A204.1 (cell line): ENCODE data around the gene DNM1L.
"Not testable (repeated sequence)": the region's sequence is repeated elsewhere in the genome, so short reads cannot be mapped to it uniquely, and the experiment has no call there.

Experiments used
- FAIRE-seq: peaks from 2 replicates; lab custom pipeline; 2012; peaks lifted over from hg19 to GRCh38; lab: Jason Lieb, UNC

The DNM1L gene

DNA sequence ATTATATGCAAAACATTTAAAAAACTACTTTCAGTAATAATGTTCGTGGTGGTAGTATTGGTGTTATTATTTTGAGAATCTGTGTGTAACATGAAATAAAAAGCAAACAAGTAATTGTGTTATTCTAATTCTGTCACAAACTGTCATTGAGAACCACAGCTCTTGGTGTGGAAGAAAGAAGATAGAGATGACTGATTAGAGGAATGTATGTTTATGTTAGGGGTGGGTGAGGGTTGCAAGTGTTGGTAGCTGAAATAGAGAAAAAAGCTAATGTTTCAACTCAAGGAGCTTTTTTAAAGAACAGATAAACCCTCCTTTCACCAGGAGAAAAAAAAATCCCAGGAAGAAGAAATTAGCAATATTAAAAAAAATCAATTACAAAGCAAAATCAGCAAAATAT, 18.3 kb downstream of the DNM1L start:
- no peak for FAIRE-seq

DNA sequence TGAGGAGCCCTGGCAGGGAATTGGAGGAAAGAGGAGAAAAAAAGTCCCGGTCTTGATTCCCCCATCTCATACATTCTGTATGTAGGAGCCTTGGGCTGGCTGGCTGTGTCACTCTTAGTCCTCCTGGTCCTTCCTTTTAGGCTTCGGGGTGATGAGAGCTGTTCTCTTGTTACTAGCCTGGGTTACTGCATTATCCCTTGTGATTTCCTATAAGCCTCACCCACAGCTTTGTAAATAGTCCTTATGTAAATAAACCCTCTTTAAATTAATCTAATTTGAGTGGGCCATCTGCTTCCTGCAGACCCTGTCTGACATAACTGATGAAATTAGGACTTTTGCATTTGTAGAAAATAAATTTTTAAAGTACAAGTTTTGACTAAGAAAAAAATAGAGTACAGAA, 19.2 kb downstream of the DNM1L start:
- FAIRE-seq, result no peak

DNA sequence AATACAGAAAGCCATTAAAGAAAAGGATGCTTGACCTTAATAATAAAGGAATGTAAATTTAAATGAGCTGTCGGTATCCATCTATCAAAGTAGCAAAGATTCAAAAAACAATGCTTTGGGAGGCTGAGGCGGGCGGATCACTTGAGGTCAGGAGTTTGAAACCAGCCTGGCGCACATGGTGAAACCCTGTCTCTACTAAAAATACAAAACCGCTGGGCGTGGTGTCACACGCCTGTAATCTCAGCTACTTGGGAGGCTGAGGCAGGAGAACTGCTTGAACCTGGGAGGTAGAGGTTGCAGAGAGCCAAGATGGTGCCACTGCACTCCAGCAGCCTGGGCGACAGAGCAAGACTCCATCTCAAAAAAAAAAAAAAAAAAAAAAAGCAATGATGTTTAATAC, 20.3 kb downstream of the DNM1L start:
- FAIRE-seq, result not testable (repeated sequence)

DNA sequence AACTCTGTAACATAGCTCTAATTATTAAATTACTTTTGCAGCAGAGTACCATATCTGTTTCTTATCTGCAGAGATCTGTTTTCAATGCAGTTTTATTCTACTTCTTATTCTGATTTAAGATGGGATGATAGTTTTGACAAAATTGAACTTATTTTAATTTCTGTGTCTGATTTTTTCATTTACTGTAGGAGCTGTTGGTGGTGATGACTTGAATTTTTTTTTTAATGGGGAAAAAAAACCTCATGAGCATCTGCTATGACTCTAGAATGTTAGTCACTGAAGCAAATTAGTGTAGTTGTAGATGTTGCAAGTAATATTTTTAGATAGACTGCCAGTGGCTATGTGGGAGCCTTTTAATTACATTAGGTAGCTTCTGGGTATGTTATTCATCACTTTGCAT, 23.4 kb downstream of the DNM1L start:
- FAIRE-seq, result no peak

DNA sequence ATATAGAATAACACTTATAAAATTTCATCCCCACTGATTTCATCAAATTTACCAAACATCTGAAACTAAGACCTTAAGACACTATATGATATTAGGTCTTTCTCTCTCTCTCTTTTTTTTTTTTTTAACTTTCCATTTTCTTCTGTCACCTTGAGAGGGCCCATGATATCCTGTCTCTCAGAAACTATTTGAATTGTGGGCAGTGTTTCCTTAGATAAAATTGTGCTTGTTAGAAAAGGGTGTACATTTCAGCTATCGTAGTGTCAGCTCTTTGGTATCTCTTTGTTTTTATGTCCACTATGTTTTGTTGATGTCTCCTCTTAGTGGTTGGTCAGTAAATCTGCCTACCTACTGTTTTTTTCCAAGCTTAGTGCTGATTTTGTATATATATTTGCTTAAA, 23.8 kb downstream of the DNM1L start:
- no peak for FAIRE-seq

DNA sequence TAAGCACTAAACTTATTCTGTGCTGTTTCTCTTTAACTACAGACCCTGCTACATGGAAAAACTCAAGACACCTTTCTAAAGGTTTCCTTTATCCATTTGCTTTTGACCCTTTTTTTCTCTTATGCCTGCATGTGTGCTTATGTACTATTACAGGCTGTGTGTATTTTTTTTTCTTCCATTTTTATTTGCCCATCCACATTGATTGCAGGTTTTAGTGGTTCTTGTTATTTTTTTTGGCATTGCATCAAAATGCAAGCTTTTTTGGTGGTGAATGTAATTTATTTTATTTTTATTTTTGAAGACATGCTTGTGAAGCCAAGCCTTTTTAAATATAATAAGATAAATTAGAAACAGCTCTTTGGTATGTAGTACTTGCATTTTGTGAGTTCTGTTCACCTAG, 26.7 kb downstream of the DNM1L start:
- no peak for FAIRE-seq

DNA sequence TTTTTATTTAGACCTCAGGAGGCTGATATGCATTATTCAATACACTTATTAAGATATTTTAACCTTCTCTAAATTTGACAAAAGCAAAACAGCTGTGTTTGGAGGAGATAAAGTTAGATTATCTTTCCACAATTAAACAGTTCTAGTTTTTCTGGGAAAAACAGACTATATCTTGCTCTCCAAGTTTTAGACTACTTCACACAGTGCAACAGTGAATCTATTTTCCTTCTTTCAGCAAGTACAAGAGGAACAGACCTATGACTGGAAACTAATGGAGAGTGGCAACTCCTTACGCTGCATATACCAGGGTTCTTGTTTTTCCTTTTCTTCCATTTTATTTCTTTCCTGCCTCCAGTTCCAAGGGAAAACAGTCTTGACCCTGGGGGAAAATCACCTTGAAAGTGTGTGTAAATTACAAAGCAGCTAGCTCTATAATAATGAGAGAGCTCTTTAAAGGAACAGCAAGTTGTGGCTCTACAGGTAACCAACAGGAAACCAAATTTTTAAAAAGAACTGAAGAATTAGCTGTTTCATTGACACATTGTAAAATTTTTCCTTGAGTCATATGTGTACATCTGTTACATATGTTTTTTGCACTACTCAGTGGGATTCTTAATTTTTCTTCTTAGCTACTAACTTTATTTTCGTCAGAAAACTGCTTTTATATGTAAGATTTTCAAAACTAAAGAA, 27.4 kb downstream of the DNM1L start:
- FAIRE-seq, result no peak

DNA sequence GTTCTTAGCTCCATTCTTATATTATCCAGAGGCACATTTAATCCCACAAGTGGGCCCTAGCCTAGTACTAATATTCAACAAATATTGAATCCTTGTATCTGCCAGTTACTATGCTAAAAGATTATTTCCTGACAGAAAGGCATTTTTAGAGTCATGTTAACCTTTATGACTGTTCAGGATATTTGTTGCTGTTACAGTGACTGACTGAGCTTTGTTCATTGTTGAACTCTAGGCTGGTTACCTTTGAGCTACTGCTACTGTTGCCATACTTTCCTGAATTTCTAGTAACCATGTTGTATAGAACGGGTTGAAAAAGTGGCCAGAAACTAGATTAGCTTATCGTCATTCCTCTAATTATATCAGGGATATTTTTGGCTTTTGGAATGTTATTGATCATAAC, 29.8 kb downstream of the DNM1L start:
- FAIRE-seq, result no peak

DNA sequence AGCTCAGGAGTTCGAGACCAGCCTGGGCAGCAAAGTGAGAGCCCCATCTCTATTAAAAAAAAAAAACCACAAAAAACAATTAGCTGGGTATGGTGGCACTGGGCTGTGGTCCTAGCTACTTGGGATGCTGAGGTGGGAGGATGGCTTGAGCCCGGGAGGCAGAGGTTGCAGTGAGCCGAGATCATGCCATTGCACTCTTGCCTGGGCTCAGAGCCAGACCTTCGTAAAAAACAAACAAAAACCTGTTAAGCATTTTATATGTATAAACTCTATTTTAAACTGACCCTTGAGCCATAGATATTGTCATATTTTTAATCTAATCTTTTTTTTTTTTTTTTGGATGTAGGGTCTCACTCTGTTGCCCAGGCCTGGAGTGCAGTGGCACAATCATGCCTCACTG, 35.7 kb downstream of the DNM1L start:
- no peak for FAIRE-seq

DNA sequence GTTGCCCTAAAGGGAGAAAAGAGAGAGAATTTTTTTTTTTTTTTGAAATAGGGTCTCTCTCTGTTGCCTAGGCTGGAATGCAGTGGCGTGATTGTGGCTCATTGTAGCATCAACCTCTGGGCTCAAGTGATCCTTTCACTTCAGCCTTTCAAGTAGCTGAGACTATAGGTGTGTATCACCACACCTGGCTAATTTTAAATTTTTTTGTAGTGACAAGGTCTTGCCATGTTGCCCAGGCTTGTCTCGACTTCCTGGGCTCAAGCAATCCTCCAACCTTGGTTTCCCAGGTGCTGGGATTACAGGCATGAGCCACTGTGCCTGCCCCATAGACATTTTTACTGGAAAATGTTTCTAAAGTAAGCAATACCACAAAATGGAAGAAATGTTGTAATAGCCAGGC, 39.8 kb downstream of the DNM1L start:
- FAIRE-seq, result no peak

DNA sequence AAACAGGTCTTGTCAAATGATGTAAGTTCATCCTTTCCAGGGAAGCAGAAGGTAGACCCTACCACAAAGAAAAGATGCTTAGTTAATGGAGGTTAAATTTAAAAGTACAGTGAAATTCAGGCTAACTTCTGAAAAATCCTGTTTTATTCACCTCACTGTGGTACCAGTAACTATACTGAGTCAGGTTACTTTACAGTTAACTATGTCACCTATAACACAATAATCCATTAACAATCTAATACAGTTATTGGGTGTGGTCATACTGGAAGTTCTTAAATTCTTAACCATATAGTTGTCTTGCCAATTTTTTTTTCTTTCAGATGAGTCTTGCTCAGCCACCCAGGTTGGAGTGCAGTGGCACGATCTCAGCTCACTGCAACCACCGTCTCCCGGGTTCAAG, 46.2 kb downstream of the DNM1L start:
- not testable (repeated sequence) for FAIRE-seq

DNA sequence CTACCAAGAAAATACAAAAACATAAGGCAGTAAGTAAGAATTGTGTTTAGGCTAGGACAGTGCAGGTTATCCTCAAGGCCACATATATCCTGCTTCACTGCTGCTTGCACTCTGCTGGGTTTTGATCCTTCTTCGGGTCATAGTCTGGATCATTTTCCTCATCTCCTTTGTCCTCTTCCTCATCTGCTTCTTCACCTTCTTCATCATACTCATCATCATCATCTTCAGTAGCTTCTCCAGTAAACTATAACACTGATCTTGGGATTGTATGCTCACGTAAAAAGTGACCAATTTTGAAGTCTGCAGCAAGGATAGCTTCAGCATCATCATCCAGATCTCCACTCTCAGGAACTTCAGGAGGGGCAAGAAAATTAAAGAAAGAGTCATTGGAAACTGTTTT, 47.2 kb downstream of the DNM1L start:
- FAIRE-seq, result no peak

DNA sequence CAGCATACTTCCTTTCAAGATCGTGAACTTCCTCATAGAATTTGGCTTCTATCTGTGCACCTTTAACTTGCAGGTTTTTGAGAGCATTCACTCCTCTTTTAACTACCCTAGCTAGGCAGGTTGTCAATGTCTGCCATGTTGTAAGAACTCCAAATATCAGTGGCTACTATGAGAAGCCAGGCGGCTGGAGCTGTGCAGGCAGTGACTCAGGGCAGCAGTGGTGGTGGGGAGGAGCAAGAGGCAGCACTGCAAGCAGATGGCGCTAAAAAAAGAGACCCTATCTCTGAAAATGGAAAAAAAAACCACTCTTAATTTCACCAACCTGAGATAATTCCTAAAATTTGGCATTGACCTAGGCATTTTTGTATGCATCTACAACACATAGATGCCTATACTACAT, 48.1 kb downstream of the DNM1L start:
- no peak for FAIRE-seq

DNA sequence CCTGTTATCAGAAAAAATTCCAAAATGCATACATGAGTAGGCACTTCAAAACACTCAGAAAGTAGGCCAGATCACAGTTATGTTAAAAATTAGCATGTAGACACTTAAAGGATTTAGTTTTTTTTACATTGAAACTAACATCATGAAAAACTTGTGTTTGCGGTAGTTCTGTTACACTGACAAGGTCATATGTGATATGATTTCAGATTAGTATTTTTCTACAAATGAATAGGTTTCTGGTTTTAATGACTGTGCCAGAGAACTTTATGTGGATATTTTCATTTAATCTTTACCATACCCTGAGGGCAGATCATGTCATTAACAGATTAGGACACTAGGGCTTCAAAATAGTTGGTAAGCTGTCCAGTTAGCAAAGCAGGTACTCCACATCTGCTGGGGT, 55.9 kb downstream of the DNM1L start:
- no peak for FAIRE-seq

DNA sequence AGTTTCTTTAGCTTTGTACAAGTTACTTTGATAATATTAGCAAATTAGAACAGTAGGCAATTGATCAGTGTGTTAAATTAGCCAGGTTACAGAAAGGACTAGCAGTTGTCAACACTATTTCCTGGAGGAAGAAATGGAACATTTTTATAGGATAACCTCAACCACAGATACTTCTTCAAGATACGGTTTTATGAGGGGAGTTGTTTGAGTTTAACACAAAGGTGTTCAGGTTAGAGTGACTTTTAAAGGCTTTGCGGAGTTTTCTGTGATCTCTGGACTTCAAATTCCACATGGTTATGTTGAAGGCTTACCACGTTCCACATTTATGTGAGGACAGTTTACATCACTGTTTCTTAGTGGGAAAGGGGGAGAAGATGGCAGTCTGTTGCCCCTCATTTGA, 57.3 kb downstream of the DNM1L start:
- no peak for FAIRE-seq

DNA sequence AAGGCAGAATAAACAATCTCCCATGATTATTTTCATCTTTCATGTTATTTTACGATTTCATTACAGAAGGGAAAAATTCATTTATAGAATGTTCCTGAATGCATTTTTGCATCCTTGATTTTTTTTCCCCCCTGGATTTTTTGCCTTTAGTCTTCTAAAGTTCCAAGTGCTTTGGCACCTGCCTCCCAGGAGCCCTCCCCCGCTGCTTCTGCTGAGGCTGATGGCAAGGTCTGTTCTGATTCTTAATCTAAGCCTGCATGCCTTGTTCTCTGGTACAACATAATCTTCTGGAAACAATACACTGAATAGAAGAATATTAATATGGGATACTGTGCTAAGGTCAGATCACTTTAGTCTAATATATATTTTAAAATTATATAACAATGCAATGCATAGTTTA, 58.6 kb downstream of the DNM1L start:
- no peak for FAIRE-seq

DNA sequence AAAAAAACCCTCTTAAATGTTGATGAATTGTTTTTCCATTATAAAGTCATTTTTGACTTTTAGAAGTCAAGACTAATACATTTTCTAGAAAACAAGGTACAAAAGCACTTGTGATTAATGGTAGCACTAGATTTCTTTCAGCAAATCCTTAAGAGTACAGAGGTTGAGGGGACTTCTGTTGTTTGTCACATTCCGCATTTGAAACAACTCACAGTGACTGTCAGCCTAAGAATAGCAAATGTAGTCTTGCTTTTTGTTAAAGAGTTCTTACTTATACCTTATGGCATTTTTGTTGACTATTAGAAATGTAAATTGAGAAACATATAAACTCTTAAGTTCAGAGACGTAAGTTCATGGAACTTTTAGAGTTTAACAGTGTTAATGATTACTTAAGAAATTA, 60.2 kb downstream of the DNM1L start:
- no peak for FAIRE-seq

DNA sequence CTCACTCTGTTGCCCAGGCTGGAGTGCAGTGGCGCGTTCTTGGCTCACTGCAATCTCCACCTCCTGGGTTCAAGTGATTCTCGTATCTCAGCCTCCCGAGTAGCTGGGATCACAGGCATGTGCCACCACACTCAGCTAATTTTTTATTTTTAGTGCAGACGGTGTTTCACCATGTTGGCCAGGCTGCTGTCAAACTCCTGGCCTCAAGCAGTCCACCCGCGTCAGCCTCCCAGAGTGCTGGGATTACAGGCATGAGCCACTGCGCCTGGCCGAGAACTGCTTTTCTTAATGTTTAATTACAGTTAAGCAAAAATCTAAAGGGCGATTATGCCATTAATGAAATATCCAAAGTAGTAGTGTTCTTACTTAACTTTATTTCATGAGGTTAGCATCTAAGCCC, 63.0 kb downstream of the DNM1L start:
- no peak for FAIRE-seq

DNA sequence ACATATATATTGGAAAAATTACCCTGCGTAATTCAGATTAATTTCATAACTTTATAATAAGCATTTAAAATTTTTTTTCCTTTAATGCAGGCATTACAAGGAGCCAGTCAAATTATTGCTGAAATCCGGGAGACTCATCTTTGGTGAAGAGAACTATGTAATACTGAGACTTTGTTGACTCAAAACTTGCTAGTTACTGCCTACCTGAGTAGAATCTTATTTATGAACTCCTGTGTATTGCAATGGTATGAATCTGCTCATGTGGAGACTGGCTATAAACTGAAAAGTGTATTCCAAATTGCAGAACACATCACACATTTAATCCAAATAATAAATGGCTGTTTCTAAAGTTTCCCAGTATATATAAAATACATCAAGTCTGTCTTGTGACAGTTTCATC, 64.2 kb downstream of the DNM1L start:
- FAIRE-seq, result no peak

DNA sequence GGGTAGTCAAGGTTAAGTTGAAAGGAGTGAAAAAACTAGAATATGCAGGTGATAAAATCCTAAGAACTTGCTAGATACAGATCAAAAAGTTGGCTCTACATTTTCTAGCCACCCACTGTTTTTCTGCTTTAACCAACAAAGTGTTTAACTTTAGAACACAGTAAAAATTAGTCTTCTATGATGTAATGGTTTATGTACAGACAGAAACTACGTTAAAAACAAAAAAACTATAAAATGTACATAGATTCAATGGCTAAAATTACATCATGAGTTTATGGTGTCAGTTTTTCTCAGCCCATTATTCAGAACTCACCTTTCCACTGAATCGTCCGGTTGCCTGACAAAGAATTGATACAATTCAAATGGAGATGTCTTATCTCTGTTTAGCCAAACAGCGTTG, 74.5 kb downstream of the DNM1L start:
- no peak for FAIRE-seq

DNA sequence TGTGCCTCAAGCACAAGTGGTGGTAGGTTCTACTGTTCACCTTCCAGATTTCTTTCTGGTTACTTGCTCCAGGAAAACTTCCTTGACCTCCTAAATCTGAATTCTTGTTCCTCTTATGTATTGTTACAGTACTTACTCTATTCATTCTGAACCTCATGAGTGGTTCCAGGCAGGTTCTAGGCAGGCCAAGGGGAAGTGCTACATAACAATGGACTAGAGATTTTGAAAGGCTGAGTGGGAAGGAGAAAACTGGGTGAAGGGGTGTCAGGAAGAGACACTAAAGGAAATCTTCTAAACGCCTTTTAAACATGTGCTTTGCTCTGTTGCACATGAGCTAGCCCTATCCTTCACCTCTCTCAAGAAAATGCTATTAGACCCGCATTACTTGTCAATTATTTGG, 75.0 kb downstream of the DNM1L start:
- FAIRE-seq, result no peak

DNA sequence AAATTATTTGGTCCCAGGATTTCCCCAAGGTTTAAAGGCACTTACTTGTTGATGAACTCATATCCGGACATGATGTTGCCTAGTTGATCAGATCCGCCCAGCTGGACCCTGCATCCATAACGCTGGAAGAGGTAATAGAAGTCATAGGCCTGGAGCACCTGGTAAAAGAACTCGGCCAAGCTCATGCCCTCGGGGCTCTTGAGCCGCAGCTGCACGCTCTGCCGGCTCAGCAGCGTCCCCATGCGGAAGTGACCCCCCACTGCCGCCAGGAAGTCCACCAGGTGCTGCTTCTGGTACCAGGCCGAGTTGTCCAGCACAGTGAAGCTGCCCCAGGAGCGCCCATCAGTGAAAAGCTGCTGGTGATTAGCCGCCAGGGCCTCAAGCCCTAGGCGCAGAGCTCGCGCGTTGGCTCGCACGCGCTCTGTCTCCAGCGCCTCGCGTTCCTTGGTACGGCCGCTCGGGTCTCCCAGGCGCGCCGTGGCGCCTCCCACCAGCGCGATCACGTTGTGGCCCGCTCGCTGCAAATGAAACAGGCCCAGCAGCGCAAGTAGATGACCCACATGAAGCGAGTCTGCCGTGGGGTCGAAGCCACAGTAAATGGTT, 76.1 kb downstream of the DNM1L start:
- no peak for FAIRE-seq

DNA sequence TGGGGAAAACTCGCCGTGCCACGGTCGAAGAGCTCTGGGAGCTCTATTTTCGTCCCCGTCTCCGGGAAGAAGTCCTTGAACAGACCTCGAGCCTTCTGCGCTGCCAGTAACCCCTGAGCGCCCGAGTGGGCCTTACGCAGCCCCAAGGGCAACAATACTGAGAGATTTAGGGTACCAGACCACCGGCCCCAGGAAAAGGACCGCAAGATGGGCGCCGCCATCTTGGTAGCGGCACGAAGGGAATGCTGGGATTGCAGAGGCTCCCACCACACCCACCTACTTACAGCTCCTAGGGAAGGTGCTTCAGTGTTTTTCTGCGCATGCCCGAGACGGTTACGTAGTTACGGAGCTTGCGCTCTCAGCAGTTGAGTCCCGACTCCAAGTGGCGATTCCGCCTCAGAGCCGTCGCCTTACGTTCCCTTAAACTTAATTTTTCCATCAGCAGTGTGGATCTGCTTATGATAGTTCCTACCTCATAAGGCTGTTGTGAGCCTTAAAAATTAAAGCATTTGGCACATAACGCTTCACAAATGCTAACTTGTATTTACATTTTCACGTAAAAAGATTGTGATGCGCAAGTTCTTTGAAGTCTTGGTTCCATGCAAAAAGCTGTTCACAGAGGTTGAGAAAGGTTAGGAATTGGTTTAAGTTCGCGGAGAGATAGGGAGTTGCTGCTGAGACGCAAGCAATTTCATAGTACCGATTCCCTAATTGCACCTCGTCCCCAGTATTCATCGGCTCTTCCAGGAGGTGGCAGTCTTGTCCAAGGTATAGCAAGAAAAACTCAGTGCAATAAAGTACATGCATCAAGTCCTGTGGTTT, 76.8 kb downstream of the DNM1L start, which contains the start of gene YARS2:
Gene YARS2 (minus strand): TSS at position 244 of the 822 bp plus-strand sequence. CDS start 23 bp downstream, at position 221.
- FAIRE-seq, result peak; percentile 96
